ENCODE measurements around the gene LAMC1. TPM values are rescaled to one million over a fixed set of nuclear protein-coding genes. Genes with fewer than 3 reads are reported as not detected.

The LAMC1 gene
- total RNA-seq, 1 donor from 2014 or later, result 0.39 TPM

GRCh38 chr1:183161391-183161790 lies 138.2 kb downstream of the LAMC1 start:
- Mint-ChIP-seq H3K27ac (no peak overlapping the region), H3K36me3 (ENCODE audit: low read depth) (no peaks in the 10 kb centered on the region), H3K9me3 (no peaks in the 10 kb centered on the region), H3K27me3 (ENCODE audit: low read depth) (no peaks in the 10 kb centered on the region), H3K4me1 (ENCODE audit: low read depth) (no peaks in the 10 kb centered on the region), H3K4me3 (ENCODE audit: low read depth) (no peak overlapping the region)
- DNase-seq (ENCODE audit: low spot score), result no peak
- intact Hi-C loops (cut with micrococcal nuclease), result no loop called here

GRCh38 chr1:183163316-183163715 lies 140.1 kb downstream of the LAMC1 start:
- Mint-ChIP-seq H3K36me3 (ENCODE audit: low read depth) (no peaks in the 10 kb centered on the region), H3K4me1 (ENCODE audit: low read depth) (no peaks in the 10 kb centered on the region), H3K27ac (no peak overlapping the region), H3K9me3 (no peaks in the 10 kb centered on the region), H3K4me3 (ENCODE audit: low read depth) (no peak overlapping the region), H3K27me3 (ENCODE audit: low read depth) (peaks cover 1% of the 10 kb centered on the region)
- intact Hi-C loops (cut with micrococcal nuclease), result no loop called here
- DNase-seq (ENCODE audit: low spot score), result no peak

- Mint-ChIP-seq H3K27ac (no peak overlapping the region), H3K9me3 (no peaks in the 10 kb centered on the region), H3K27me3 (ENCODE audit: low read depth) (peaks cover 1% of the 10 kb centered on the region), H3K4me1 (ENCODE audit: low read depth) (no peaks in the 10 kb centered on the region), H3K36me3 (ENCODE audit: low read depth) (no peaks in the 10 kb centered on the region), H3K4me3 (ENCODE audit: low read depth) (no peak overlapping the region)
- intact Hi-C loops (cut with micrococcal nuclease), result no loop called here
- no peak for DNase-seq (ENCODE audit: low spot score)
These were observed 141.1 kb downstream of the LAMC1 start for GRCh38 chr1:183164340-183164739.

GRCh38 chr1:183164963-183165362 lies 141.7 kb downstream of the LAMC1 start:
- no peak overlapping the region for H3K27ac Mint-ChIP-seq
- no peak for DNase-seq (ENCODE audit: low spot score)
- H3K4me3 Mint-ChIP-seq (ENCODE audit: low read depth), result no peak overlapping the region
- H3K36me3 Mint-ChIP-seq (ENCODE audit: low read depth), result no peaks in the 10 kb centered on the region
- no peaks in the 10 kb centered on the region for H3K4me1 Mint-ChIP-seq (ENCODE audit: low read depth)
- intact Hi-C loops (cut with micrococcal nuclease), result no loop called here
- peaks cover 1% of the 10 kb centered on the region for H3K27me3 Mint-ChIP-seq (ENCODE audit: low read depth)
- H3K9me3 Mint-ChIP-seq, result no peaks in the 10 kb centered on the region

GRCh38 chr1:183165456-183165855 lies 142.2 kb downstream of the LAMC1 start:
- no peak for DNase-seq (ENCODE audit: low spot score)
- no peaks in the 10 kb centered on the region for H3K36me3 Mint-ChIP-seq (ENCODE audit: low read depth)
- peaks cover 1% of the 10 kb centered on the region for H3K27me3 Mint-ChIP-seq (ENCODE audit: low read depth)
- H3K4me3 Mint-ChIP-seq (ENCODE audit: low read depth), result no peak overlapping the region
- H3K4me1 Mint-ChIP-seq (ENCODE audit: low read depth), result no peaks in the 10 kb centered on the region
- no peak overlapping the region for H3K27ac Mint-ChIP-seq
- no peaks in the 10 kb centered on the region for H3K9me3 Mint-ChIP-seq
- intact Hi-C loops (cut with micrococcal nuclease), result no loop called here

- H3K36me3 Mint-ChIP-seq (ENCODE audit: low read depth), result no peaks in the 10 kb centered on the region
- no peak overlapping the region for H3K4me3 Mint-ChIP-seq (ENCODE audit: low read depth)
- peaks cover 1% of the 10 kb centered on the region for H3K27me3 Mint-ChIP-seq (ENCODE audit: low read depth)
- no peaks in the 10 kb centered on the region for H3K9me3 Mint-ChIP-seq
- no peak for DNase-seq (ENCODE audit: low spot score)
- H3K4me1 Mint-ChIP-seq (ENCODE audit: low read depth), result no peaks in the 10 kb centered on the region
- H3K27ac Mint-ChIP-seq, result no peak overlapping the region
- intact Hi-C loops (cut with micrococcal nuclease), result no loop called here
These were observed 143.2 kb downstream of the LAMC1 start for GRCh38 chr1:183166454-183166853.

GRCh38 chr1:183167676-183168075 lies 144.5 kb downstream of the LAMC1 start:
- H3K9me3 Mint-ChIP-seq, result no peaks in the 10 kb centered on the region
- H3K4me3 Mint-ChIP-seq (ENCODE audit: low read depth), result no peak overlapping the region
- H3K27me3 Mint-ChIP-seq (ENCODE audit: low read depth), result peaks cover 3% of the 10 kb centered on the region
- no peaks in the 10 kb centered on the region for H3K36me3 Mint-ChIP-seq (ENCODE audit: low read depth)
- H3K27ac Mint-ChIP-seq, result no peak overlapping the region
- no peak for DNase-seq (ENCODE audit: low spot score)
- H3K4me1 Mint-ChIP-seq (ENCODE audit: low read depth), result no peaks in the 10 kb centered on the region
- intact Hi-C loops (cut with micrococcal nuclease), result no loop called here

- intact Hi-C loops (cut with micrococcal nuclease), result no loop called here
- Mint-ChIP-seq H3K27ac (no peak overlapping the region), H3K36me3 (ENCODE audit: low read depth) (no peaks in the 10 kb centered on the region), H3K27me3 (ENCODE audit: low read depth) (peaks cover 3% of the 10 kb centered on the region), H3K4me3 (ENCODE audit: low read depth) (no peak overlapping the region), H3K9me3 (no peaks in the 10 kb centered on the region), H3K4me1 (ENCODE audit: low read depth) (no peaks in the 10 kb centered on the region)
- no peak for DNase-seq (ENCODE audit: low spot score)
These were observed 145.1 kb downstream of the LAMC1 start for GRCh38 chr1:183168308-183168707.

GRCh38 chr1:183173828-183174227 lies 150.6 kb downstream of the LAMC1 start:
- intact Hi-C loops (cut with micrococcal nuclease), result no loop called here
- no peak overlapping the region for H3K4me3 Mint-ChIP-seq (ENCODE audit: low read depth)
- peaks cover 9% of the 10 kb centered on the region for H3K27me3 Mint-ChIP-seq (ENCODE audit: low read depth)
- H3K36me3 Mint-ChIP-seq (ENCODE audit: low read depth), result no peaks in the 10 kb centered on the region
- no peak overlapping the region for H3K27ac Mint-ChIP-seq
- no peak for DNase-seq (ENCODE audit: low spot score)
- no peaks in the 10 kb centered on the region for H3K4me1 Mint-ChIP-seq (ENCODE audit: low read depth)
- H3K9me3 Mint-ChIP-seq, result no peaks in the 10 kb centered on the region

GRCh38 chr1:183175631-183176030 lies 152.4 kb downstream of the LAMC1 start:
- H3K4me3 Mint-ChIP-seq (ENCODE audit: low read depth), result no peak overlapping the region

GRCh38 chr1:183178545-183178944 lies 155.3 kb downstream of the LAMC1 start:
- Mint-ChIP-seq H3K4me3 (ENCODE audit: low read depth) (no peak overlapping the region), H3K4me1 (ENCODE audit: low read depth) (peaks cover 3% of the 10 kb centered on the region), H3K27ac (no peak overlapping the region), H3K27me3 (ENCODE audit: low read depth) (peaks cover 8% of the 10 kb centered on the region), H3K9me3 (no peaks in the 10 kb centered on the region), H3K36me3 (ENCODE audit: low read depth) (no peaks in the 10 kb centered on the region)
- DNase-seq (ENCODE audit: low spot score), result no peak
- intact Hi-C loops (cut with micrococcal nuclease), result no loop called here

More at GRCh38 chr1:183175631-183176030, 152.4 kb downstream of the LAMC1 start:
- Mint-ChIP-seq H3K27me3 (ENCODE audit: low read depth) (peaks cover 9% of the 10 kb centered on the region), H3K4me1 (ENCODE audit: low read depth) (no peaks in the 10 kb centered on the region), H3K36me3 (ENCODE audit: low read depth) (no peaks in the 10 kb centered on the region), H3K27ac (no peak overlapping the region), H3K9me3 (no peaks in the 10 kb centered on the region)
- intact Hi-C loops (cut with micrococcal nuclease), result no loop called here
- DNase-seq (ENCODE audit: low spot score), result no peak

- intact Hi-C loops (cut with micrococcal nuclease), result no loop called here
- no peak overlapping the region for H3K4me3 Mint-ChIP-seq (ENCODE audit: low read depth)
These were observed 155.8 kb downstream of the LAMC1 start for GRCh38 chr1:183179033-183179432.

GRCh38 chr1:183180218-183180617 lies 157.0 kb downstream of the LAMC1 start:
- no peak overlapping the region for H3K4me3 Mint-ChIP-seq (ENCODE audit: low read depth)
- DNase-seq (ENCODE audit: low spot score), result no peak
- H3K9me3 Mint-ChIP-seq, result no peaks in the 10 kb centered on the region
- H3K4me1 Mint-ChIP-seq (ENCODE audit: low read depth), result peaks cover 3% of the 10 kb centered on the region
- peaks cover 2% of the 10 kb centered on the region for H3K27me3 Mint-ChIP-seq (ENCODE audit: low read depth)
- no peak overlapping the region for H3K27ac Mint-ChIP-seq
- intact Hi-C loops (cut with micrococcal nuclease), result no loop called here
- H3K36me3 Mint-ChIP-seq (ENCODE audit: low read depth), result no peaks in the 10 kb centered on the region

More at GRCh38 chr1:183179033-183179432, 155.8 kb downstream of the LAMC1 start:
- DNase-seq (ENCODE audit: low spot score), result no peak
- no peaks in the 10 kb centered on the region for H3K9me3 Mint-ChIP-seq
- peaks cover 3% of the 10 kb centered on the region for H3K4me1 Mint-ChIP-seq (ENCODE audit: low read depth)
- peaks cover 6% of the 10 kb centered on the region for H3K27me3 Mint-ChIP-seq (ENCODE audit: low read depth)
- H3K36me3 Mint-ChIP-seq (ENCODE audit: low read depth), result no peaks in the 10 kb centered on the region
- H3K27ac Mint-ChIP-seq, result no peak overlapping the region

- Mint-ChIP-seq H3K9me3 (no peaks in the 10 kb centered on the region), H3K27me3 (ENCODE audit: low read depth) (peaks cover 6% of the 10 kb centered on the region), H3K4me3 (ENCODE audit: low read depth) (no peak overlapping the region), H3K36me3 (ENCODE audit: low read depth) (no peaks in the 10 kb centered on the region), H3K4me1 (ENCODE audit: low read depth) (peaks cover 3% of the 10 kb centered on the region), H3K27ac (no peak overlapping the region)
- DNase-seq (ENCODE audit: low spot score), result no peak
- intact Hi-C loops (cut with micrococcal nuclease), result no loop called here
These were observed 157.4 kb downstream of the LAMC1 start for GRCh38 chr1:183180634-183181056.
